H9 (cell line): ENCODE results near the gene ARHGEF10L. TPM values are rescaled to one million over a fixed set of nuclear protein-coding genes. Genes with fewer than 3 reads are reported as not detected.

ENCODE experiments used
- DNase-seq: peaks from one replicate; pipeline ENCODE4 v3.0.0-alpha.2; 2017
- H2AFZ ChIP-seq: one replicate; pipeline ENCODE4 v1.6.1; 2013; ENCODE audit warnings: mild to moderate bottlenecking, low read length, control low read depth, moderate library complexity
- H2AK5ac ChIP-seq: 2 replicates; pipeline ENCODE4 v1.6.1; 2013; ENCODE audit warnings: low read length, control low read depth, mixed read lengths; ENCODE audit not compliant: insufficient read length
- H2BK120ac ChIP-seq: one replicate; pipeline ENCODE4 v1.6.1; 2013; ENCODE audit warnings: low read depth, mild to moderate bottlenecking, low read length, control low read depth, inconsistent platforms; ENCODE audit not compliant: poor library complexity, severe bottlenecking
- H2BK12ac ChIP-seq: 2 replicates; pipeline ENCODE4 v1.6.1; 2013; ENCODE audit warnings: low read length, control low read depth, mixed read lengths, low read depth; ENCODE audit not compliant: insufficient read length
- H2BK15ac ChIP-seq: 2 replicates; pipeline ENCODE4 v1.6.1; 2013; ENCODE audit warnings: low read depth, low read length, control low read depth
- H2BK20ac ChIP-seq: one replicate; pipeline ENCODE4 v1.6.1; 2013; ENCODE audit warnings: low read depth, mild to moderate bottlenecking, low read length, control low read depth, inconsistent platforms; ENCODE audit not compliant: poor library complexity, severe bottlenecking
- H2BK5ac ChIP-seq: 2 replicates; pipeline ENCODE4 v1.6.1; 2013; ENCODE audit warnings: low read length, control low read depth, mixed read lengths; ENCODE audit not compliant: insufficient read length
- H3K14ac ChIP-seq: 2 replicates; pipeline ENCODE4 v1.6.1; 2013; ENCODE audit warnings: low read length, control low read depth; ENCODE audit not compliant: insufficient read depth
- H3K18ac ChIP-seq: 2 replicates; pipeline ENCODE4 v1.6.1; 2013; ENCODE audit warnings: low read depth, mild to moderate bottlenecking, mixed read lengths, low read length, control low read depth; ENCODE audit not compliant: insufficient read length
- H3K23ac ChIP-seq: 2 replicates; pipeline ENCODE4 v1.6.1; 2013; ENCODE audit warnings: low read length, control low read depth, mixed read lengths, low read depth; ENCODE audit not compliant: insufficient read length
- H3K23me2 ChIP-seq: 2 replicates; pipeline ENCODE4 v1.6.1; 2013; ENCODE audit warnings: low read depth, mild to moderate bottlenecking, mixed read lengths, low read length, control low read depth; ENCODE audit not compliant: insufficient read length, poor library complexity, severe bottlenecking
- H3K27ac ChIP-seq: 2 replicates; pipeline ENCODE4 v1.5.1; 2013; ENCODE audit warnings: low read length, control low read depth, mixed read lengths, low read depth; ENCODE audit not compliant: insufficient read length
- H3K27me3 ChIP-seq: 2 replicates; pipeline ENCODE4 v1.6.1; 2013; ENCODE audit warnings: low read length, control low read depth, inconsistent platforms; ENCODE audit not compliant: insufficient read depth
- H3K4ac ChIP-seq: 2 replicates; pipeline ENCODE4 v1.6.1; 2013; ENCODE audit warnings: low read depth, mild to moderate bottlenecking, control low read depth, inconsistent platforms, low read length, moderate library complexity
- H3K4me1 ChIP-seq: 2 replicates; pipeline ENCODE4 v1.6.1; 2013; ENCODE audit warnings: low read length, control low read depth, inconsistent platforms; ENCODE audit not compliant: insufficient read depth
- H3K4me2 ChIP-seq: 2 replicates; pipeline ENCODE4 v1.6.1; 2013; ENCODE audit warnings: low read length, control low read depth, mixed read lengths; ENCODE audit not compliant: insufficient read length, insufficient read depth
- H3K56ac ChIP-seq: 2 replicates; pipeline ENCODE4 v1.6.1; 2013; ENCODE audit warnings: low read depth, mild to moderate bottlenecking, mixed read lengths, low read length, control low read depth; ENCODE audit not compliant: insufficient read length
- H3K79me1 ChIP-seq: 2 replicates; pipeline ENCODE4 v1.6.1; 2013; ENCODE audit warnings: low read depth, mild to moderate bottlenecking, moderate library complexity, low read length, control low read depth, inconsistent platforms; ENCODE audit not compliant: insufficient read depth, poor library complexity, severe bottlenecking
- H3K79me2 ChIP-seq: 2 replicates; pipeline ENCODE4 v1.6.1; 2013; ENCODE audit warnings: low read length, control low read depth, inconsistent platforms; ENCODE audit not compliant: insufficient read depth
- H3K9ac ChIP-seq: 2 replicates; pipeline ENCODE4 v1.6.1; 2013; ENCODE audit warnings: low read length, control low read depth, mixed read lengths; ENCODE audit not compliant: insufficient read length; ENCODE audit errors: extremely low read depth
- H3K9me3 ChIP-seq: one replicate; pipeline ENCODE4 v1.6.1; 2013; ENCODE audit warnings: low read depth, low read length, inconsistent platforms; ENCODE audit not compliant: control insufficient read depth
- H3T11ph ChIP-seq: one replicate; pipeline ENCODE4 v1.6.1; 2013; ENCODE audit warnings: mild to moderate bottlenecking, low read length, control low read depth, inconsistent platforms
- H4K20me1 ChIP-seq: one replicate; pipeline ENCODE4 v1.6.1; 2013; ENCODE audit not compliant: control insufficient read depth, insufficient read length, insufficient read depth
- H4K5ac ChIP-seq: 2 replicates; pipeline ENCODE4 v1.6.1; 2013; ENCODE audit warnings: low read depth, mild to moderate bottlenecking, mixed read lengths, low read length, control low read depth; ENCODE audit not compliant: insufficient read length
- H4K8ac ChIP-seq: replicated peaks from 2 replicates; pipeline ENCODE4 v1.6.1; 2013; ENCODE audit warnings: low read length, control low read depth, mixed read lengths, low read depth; ENCODE audit not compliant: insufficient read length
- H4K91ac ChIP-seq: 2 replicates; pipeline ENCODE4 v1.6.1; 2013; ENCODE audit warnings: low read depth, mild to moderate bottlenecking, moderate library complexity, mixed read lengths, low read length, control low read depth; ENCODE audit not compliant: insufficient read length
- H3K27ac Mint-ChIP-seq, 3 experiments: 2 replicates in 2 of 3; 3 replicates in 1 of 3; pipeline ENCODE4 v1.8.0; 2020 to 2021; ENCODE audit warnings: mixed read lengths in 3 of 3, mild to moderate bottlenecking in 1 of 3, moderate library complexity in 1 of 3
- H3K27me3 Mint-ChIP-seq: 2 replicates; pipeline ENCODE4 v1.8.0; 2021; ENCODE audit warnings: low read depth, mild to moderate bottlenecking, moderate library complexity, mixed read lengths
- H3K36me3 Mint-ChIP-seq, 3 experiments: 2 replicates in 2 of 3; 3 replicates in 1 of 3; pipeline ENCODE4 v1.8.0; 2020 to 2021; ENCODE audit warnings: low read depth in 3 of 3, mixed read lengths in 3 of 3; ENCODE audit not compliant: insufficient read depth in 1 of 3
- H3K4me1 Mint-ChIP-seq, 2 experiments: 2 replicates each; pipeline ENCODE4 v1.8.0; 2020; ENCODE audit warnings: mixed read lengths in 2 of 2
- H3K4me3 Mint-ChIP-seq, 2 experiments: 2 replicates in 1 of 2; 3 replicates in 1 of 2; pipeline ENCODE4 v1.8.0; 2020 to 2021; ENCODE audit warnings: mild to moderate bottlenecking in 2 of 2, mixed read lengths in 2 of 2, moderate library complexity in 1 of 2
- H3K9me3 Mint-ChIP-seq, 2 experiments: 2 replicates in 1 of 2; 3 replicates in 1 of 2; pipeline ENCODE4 v1.8.0; 2020; ENCODE audit warnings: mild to moderate bottlenecking in 2 of 2, mixed read lengths in 2 of 2, moderate library complexity in 1 of 2
- WGBS: extraction: QIAGEN DNeasy Blood & Tissue Kit; methylation state at CpG from one replicate; pipeline ENCODE4 v1.1.7; 2013; ENCODE audit warnings: missing lambda C conversion rate, low lambda C conversion rate, mixed read lengths; ENCODE audit not compliant: insufficient read length; ENCODE audit errors: extremely low coverage; 5-methylcytosine and 5-hydroxymethylcytosine counted together
- total RNA-seq: library from RNA; stranded (reverse); gene quantifications from 2 replicates; pipeline ENCODE4 v1.2.1, GENCODE V29; 2021
- TF ChIP-seq, protein P1 (sequence below): fragments of 200-600 bp; sonication (generic); conservative IDR thresholded peaks from 3 replicates; pipeline ENCODE4 v1.8.0; 2021; ENCODE audit warnings: antibody characterized with exemption, mild to moderate bottlenecking

ARHGEF10L gene
- total RNA-seq, 1 experiment from 2014 or later, result 20.2 TPM

DNA sequence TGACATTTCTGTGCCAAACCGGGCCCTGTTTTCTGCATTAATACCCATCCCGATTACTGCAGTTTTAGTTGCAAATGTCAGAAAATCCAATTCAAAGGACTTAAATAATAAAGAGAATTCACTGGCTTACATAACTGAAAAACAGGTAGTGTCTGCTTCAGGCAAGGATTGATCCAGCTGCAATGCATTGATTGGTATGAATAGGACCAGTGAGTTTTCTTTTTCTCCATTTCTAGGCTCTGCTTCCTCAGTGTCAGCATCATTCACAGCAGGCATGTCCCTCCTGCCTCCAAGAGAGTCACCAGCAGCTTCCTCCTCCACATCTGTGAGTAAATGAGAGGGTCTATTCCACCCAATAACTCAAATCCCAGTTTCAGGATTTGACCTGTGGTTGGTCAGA is 181.9 kb downstream of the ARHGEF10L start:
- Histone ChIP-seq H3K9ac (no peak overlapping the region), H3K79me1 (no peaks in the 10 kb centered on the region), H2AFZ (no peak overlapping the region), H3K4me1 (no peaks in the 10 kb centered on the region), H2AK5ac (no peak overlapping the region), H2BK15ac (no peak overlapping the region), H3T11ph (no peak overlapping the region), H3K4me2 (no peak overlapping the region), H3K9me3 (no peaks in the 10 kb centered on the region), H3K14ac (no peak overlapping the region), H4K91ac (no peak overlapping the region), H4K5ac (no peak overlapping the region), H3K27me3 (no peaks in the 10 kb centered on the region), H3K27ac (no peak overlapping the region), H2BK12ac (no peak overlapping the region), H4K20me1 (no peaks in the 10 kb centered on the region), H3K56ac (no peak overlapping the region), H3K79me2 (no peaks in the 10 kb centered on the region), H3K23me2 (no peaks in the 10 kb centered on the region), H3K18ac (no peak overlapping the region), H2BK5ac (no peak overlapping the region), H3K4ac (no peak overlapping the region), H4K8ac (no peak overlapping the region), H2BK120ac (no peak overlapping the region), H2BK20ac (no peak overlapping the region), H3K23ac (no peak overlapping the region)
- TF ChIP-seq, protein P1, sequence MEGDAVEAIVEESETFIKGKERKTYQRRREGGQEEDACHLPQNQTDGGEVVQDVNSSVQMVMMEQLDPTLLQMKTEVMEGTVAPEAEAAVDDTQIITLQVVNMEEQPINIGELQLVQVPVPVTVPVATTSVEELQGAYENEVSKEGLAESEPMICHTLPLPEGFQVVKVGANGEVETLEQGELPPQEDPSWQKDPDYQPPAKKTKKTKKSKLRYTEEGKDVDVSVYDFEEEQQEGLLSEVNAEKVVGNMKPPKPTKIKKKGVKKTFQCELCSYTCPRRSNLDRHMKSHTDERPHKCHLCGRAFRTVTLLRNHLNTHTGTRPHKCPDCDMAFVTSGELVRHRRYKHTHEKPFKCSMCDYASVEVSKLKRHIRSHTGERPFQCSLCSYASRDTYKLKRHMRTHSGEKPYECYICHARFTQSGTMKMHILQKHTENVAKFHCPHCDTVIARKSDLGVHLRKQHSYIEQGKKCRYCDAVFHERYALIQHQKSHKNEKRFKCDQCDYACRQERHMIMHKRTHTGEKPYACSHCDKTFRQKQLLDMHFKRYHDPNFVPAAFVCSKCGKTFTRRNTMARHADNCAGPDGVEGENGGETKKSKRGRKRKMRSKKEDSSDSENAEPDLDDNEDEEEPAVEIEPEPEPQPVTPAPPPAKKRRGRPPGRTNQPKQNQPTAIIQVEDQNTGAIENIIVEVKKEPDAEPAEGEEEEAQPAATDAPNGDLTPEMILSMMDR, result no peak
- no peak overlapping the region for H3K4me3 Mint-ChIP-seq
- peaks cover 4% of the 10 kb centered on the region for H3K27me3 Mint-ChIP-seq
- DNase-seq, result no peak
- no peaks in the 10 kb centered on the region for H3K9me3 Mint-ChIP-seq
- no peaks in the 10 kb centered on the region for H3K36me3 Mint-ChIP-seq
- no CpG with 5 or more reads among the region's 2 CpGs for WGBS
- H3K4me1 Mint-ChIP-seq, result peaks cover 0 to 11% of the 10 kb centered on the region in 2 experiments; a peak in 3 of 4 replicates
- H3K27ac Mint-ChIP-seq, result no peak overlapping the region
